HG03095 (cell line): ENCODE measurements around the gene CCDC50.
A peak's percentile ranks its signal among the peaks of the same experiment; 100 is the strongest.

Experiments
- ATAC-seq: cut with Tn5 transposase; IDR thresholded peaks from one replicate; pipeline ENCODE4 v1.9.1; 2021; ENCODE audit warnings: moderate library complexity; ENCODE audit not compliant: unreplicated experiment

The CCDC50 gene

DNA sequence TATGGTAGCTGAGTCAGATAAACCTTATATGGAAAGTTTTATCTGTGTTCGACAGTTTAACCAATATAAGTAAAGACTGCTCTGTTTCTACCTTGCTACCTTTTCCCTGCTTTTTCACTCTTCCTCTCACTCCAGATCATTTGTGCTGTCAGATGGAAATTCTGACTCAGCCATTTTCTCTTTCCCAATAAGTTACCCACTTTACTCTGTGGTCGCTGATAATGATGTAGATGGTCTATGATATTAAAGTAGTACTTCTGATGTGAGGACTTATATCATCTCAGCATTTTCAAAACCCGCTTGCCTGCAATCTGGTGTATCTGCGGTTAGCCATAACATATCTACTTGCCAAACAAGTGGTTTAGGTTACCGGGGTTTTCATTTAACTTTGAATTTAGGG lies 16.1 kb downstream of the CCDC50 start:
- ATAC-seq, result no peak

DNA sequence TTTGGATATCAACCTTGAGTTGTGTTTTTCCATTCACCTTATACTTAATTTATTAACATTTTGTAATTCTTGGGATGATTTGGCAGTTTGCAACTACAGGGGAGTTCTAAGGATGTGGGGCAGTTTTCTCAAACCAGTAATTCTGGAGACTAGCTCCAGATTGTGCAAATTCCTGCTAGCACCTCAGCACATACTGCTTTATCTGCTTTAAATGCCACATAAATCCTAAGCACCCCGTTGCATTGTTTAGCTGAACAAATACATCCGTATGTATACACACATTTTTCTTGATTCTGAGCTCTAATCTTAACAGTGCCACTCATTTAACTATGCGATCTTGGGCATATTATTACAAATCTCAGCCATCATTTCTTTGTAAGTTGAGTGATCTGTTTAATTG lies 18.0 kb downstream of the CCDC50 start:
- no peak for ATAC-seq

DNA sequence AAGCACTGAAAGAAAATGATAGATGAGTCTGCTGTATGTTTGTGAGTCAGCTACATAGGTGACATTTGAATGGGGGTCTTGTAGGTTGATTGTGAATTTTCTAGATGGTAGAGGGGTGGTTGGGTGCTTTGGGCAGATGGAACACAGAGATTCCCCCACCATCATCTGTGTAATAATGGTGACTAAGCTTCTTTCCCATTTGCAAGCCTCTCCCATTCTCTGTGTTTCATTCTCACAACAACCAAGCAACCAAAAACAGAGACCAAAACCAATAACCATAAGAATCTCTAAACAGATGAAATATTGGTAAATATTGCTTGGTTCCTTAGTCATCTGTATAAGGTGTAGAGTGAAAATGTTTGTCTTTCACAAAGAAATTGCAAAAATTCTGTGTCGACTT lies 18.9 kb downstream of the CCDC50 start:
- peak; percentile 49 for ATAC-seq

DNA sequence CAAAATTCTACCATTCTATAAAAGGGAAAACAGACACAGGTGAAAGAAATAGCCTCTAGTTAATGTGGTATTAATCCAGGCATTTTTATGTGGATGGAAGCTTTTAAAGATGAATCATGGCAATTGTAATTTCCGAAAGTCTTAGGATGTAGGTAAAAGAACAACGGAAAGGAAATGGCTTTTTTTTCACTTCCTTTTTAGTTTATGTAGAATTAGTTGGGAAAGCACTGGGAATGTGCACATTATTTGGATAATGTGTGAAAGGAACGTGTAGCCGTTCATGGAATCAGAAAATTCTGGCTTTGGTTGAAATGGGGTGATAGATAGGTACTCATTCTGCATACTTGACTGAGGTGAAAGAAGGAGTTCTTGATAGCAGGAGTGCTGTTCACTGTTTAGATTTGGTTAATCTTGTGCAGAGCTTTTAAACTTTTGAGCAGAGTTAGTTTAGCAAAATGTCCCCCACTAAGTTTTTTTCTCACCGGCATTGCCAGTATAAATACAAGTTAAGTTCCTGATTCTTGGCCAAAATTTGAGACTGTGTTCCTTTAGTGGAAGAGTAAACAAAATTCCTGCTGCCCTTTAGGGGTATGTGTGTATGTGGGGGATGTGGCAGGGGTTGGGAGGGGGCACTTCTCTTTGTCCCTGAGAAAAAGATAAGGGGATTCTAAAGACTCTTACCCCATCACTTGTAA lies 21.3 kb downstream of the CCDC50 start:
- no peak for ATAC-seq

DNA sequence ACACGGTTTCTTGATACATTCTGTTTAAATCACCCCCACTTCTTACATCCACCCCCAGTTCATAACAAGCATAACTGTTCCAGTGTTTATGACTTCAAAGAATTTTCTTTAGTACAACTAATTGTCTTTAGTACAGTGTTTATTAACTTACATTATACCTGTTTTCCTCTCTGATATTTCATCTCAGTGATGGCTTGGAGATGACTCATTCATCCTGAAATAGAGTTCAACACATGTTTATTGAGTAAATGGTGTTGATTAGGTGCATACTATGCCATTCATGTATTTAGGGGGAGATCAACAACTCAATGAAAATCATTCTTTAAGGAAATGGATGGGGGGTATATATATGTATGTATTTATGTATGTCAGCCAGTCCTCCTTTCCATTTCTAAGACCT lies 22.8 kb downstream of the CCDC50 start:
- ATAC-seq, result no peak

DNA sequence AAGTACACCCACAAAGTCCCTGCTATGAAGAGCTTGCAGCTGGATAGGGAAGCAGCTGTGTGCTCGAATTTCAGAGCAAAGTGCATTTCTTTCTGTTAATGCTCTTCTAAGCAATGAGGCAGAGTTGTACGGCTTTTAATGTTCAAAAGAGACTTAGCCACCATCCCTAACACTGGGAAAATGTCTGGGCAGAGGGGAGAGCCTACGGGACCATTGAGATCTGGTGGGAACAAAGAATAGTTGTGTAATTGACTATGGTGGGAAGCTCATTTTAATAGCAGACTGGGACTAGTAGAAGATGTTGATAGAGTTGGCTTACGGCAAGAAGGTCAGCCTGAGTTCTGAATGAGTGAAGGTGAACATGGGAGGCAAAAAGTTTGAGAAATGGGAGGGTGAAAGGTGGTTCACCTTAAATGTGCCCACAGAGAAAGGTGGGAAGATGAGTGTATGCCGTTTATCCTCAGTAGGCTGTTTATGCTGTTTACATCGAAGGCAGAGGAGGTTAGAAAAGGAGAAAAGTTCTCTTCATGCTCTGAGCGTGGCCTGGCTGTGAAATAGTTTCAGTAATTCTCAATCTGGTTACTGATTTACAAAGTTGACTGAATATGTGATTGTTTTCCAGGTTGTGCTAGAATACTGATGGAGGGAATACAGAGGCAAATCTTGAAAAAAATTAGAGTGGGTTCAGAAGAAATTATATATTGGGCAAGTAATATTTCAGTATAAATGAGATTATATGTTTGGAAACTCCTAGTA lies 24.0 kb downstream of the CCDC50 start:
- ATAC-seq, result no peak

DNA sequence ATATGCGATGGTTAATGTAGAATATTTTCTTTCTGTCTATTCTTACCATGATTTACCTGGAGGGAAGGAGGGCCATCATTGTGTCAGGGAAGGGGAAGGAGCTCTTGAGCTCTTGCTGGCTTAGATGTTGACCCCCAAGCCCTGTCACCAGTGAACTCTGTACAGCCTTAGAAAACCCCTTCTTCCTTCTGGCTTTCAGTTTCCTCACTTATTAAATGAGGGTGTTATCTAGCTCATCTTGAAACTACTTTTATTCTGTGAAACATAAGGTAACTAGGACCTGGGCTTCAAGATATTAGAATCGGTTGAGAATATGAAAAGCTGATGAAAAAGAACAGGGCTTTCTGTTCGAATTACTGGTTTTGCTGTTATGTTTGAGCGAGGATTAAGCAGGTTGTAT lies 26.2 kb downstream of the CCDC50 start:
- ATAC-seq, result peak; percentile 72

DNA sequence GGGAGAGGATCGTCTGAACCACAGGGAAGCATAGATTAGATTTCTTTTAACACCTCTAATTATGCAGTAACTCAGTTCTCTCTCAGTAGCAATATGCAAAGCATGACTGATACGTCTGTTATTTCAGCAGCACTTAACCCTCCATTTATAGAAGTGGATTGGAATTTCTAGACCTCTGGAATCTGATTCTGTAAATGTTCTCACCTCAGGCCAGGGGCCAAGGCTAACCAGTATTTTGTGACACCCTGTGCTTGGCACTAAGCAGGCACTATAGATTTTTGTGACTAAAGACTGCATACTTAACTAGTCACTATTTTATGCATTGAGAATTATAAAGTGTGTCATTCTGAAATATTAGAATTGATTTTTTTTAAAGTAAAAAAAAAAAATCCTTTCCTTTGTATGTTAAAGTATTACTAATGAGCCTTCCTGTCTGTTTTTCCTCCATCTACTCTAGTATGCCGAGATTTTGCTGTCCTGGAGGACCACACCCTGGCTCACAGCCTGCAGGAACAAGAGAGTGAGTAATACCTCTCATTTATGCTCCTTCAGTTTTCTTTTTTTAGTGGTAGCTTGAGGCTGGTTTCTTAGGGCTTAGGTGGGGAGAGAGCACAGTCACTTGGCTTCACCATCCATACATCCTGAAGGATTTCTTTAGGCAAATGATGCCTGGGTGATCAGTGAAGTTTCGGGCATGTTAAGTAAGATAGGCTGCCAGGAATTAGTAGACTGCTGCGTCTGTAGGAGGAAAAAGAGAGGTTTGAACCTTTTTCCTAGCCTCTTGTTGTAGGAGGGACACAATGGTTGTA lies 27.6 kb downstream of the CCDC50 start:
- no peak for ATAC-seq

DNA sequence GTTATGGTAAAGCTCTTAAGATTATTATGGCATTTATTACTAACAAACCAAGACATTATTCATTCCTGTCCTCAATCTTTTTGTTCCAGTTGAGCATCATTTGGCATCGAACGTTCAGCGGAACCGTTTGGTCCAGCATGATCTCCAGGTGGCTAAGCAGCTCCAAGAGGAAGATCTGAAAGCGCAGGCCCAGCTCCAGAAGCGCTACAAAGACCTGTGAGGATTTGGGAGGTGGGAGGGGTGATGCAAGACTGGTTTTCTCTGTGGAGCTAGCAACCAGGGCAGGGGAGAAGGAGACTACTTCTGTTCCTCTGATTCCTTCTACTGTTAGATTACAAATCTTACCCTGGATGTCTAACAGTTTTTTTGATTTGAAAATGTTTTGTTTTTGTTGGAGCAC lies 28.7 kb downstream of the CCDC50 start:
- ATAC-seq, result no peak

DNA sequence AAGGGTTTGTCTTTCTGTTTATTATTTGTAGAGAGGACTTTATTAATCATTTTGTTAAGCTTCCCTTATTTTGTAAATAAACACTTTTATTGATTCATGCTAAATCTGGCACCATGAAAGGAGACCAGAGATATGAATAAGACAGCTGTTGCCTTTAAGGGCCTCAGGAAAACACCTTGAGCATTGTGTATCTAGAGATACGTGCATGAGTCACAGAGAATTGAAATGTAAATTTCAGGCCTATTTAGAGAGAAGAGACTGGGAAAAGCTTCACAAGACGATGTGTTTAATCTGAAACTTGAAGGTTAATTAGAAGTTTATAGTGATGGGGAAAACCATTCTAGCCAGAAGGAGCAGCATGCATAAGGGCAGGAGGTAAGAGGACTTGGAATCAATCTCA lies 29.7 kb downstream of the CCDC50 start:
- ATAC-seq, result peak; percentile 39

DNA sequence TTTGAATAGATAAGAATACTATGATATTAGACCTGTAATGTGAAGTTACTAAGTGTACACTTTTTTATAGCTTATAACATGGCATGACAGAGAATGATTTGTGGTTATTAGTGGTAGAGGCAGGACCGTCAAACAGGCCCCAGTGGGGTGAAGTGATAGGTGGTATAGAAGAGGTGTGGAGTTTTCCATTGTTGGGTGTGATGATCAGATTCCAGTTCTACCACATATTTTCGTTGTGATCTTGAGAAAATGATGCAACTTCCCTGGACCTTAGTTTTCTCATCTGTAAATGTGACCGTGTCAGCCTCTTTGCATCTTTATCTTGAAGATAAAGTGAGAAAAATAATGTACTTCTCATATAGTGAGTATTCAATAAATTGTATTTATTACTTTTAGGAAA lies 31.4 kb downstream of the CCDC50 start:
- no peak for ATAC-seq

DNA sequence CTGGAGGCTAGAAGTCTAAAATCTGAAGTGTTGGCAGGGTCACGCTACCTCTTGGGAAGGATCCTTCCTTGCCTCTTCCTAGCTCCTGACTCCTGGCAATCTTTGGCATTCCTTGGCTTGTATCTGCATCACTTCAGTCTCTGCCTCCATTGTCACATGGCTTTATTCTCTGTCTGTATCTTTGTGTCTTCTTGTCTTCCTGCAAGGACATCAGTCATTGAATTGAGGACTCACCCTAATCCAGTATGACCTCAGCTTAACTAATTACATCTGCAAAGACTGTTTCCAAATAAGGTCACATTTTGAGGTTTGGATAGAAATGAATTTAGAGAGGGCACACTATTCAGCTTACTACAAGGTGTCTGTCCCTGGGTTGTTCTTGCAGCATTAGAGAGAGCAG lies 32.3 kb downstream of the CCDC50 start:
- no peak for ATAC-seq

DNA sequence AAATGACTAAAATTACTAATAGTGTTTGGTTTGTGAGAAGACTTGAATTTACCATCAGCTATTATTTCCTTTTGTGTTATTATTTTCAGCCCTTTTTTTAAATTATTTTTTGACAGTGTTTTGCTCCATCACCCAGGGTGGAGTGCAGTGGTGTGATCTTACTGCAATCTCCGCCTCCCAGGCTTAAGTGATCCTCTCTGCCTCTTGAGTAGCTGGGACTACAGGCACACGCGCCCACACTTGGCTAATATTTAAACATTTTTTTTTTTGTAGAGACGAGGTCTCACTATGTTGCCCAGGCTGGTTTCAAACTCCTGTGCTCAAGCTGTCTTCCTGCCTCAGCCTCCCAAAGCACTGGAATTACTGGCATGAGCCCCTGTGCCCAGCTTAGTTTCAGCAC lies 32.8 kb downstream of the CCDC50 start:
- no peak for ATAC-seq

DNA sequence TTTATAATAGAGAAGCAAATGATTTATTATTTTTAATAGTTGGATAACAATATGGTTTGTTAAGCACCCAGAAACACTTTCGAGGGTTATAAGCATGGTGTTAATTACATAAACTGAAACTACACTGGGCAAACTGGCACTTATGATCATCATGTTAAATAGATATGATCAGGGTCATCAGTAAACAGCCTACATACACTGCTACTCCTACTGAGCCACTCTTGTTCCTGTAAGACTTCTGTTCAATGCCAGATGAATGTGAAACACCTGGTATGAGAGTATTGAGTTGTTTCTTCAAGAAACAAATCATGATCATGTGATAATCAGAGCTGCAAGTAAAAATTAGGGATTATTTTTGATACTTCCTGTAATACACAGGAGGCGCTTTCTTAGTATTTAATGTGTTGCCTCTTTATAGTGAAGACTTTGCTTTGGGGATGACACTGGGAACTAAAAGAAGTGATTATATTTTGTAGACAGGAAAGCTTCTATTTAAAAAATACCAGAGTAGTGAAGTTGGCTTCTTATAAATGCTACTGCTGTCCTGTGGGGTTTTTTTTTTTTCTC lies 33.4 kb downstream of the CCDC50 start:
- ATAC-seq, result no peak

DNA sequence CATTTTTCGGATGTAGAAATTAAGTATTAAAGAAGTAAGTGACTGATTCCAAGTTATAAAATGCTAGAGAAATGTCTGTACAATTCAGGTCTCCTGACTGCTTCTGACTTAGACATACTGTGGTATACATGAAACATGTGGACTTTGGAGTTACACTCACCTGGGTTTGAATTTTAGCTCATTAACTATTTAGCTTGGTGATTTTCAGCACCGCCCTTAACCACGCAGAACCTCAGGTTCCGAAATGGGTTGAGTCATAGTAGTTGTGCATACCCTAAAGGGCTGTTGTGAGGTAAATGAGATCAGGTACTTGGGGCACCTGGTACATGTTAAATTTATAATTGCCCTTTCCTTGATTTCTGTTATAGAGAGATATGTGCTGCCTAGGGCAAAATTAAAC lies 34.0 kb downstream of the CCDC50 start:
- ATAC-seq, result no peak

DNA sequence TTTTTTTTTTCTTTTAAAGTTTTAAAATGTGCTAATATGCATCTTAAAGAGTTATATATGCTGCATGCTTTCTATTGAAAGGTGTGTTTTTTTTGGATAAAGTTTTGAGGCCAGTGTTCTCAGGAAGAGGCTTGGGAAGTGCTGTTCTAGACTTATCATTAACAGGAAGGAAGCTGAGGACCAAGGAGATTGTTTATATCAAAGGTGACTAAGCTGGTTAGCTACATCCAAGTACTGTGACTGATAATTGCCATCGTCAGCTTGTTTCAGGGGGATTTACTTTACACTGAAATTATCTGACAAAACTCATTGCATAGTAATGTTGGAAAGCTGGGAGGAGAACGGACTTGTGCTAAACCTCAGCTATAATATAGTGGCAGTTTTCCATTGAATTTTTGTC lies 37.5 kb downstream of the CCDC50 start:
- no peak for ATAC-seq

DNA sequence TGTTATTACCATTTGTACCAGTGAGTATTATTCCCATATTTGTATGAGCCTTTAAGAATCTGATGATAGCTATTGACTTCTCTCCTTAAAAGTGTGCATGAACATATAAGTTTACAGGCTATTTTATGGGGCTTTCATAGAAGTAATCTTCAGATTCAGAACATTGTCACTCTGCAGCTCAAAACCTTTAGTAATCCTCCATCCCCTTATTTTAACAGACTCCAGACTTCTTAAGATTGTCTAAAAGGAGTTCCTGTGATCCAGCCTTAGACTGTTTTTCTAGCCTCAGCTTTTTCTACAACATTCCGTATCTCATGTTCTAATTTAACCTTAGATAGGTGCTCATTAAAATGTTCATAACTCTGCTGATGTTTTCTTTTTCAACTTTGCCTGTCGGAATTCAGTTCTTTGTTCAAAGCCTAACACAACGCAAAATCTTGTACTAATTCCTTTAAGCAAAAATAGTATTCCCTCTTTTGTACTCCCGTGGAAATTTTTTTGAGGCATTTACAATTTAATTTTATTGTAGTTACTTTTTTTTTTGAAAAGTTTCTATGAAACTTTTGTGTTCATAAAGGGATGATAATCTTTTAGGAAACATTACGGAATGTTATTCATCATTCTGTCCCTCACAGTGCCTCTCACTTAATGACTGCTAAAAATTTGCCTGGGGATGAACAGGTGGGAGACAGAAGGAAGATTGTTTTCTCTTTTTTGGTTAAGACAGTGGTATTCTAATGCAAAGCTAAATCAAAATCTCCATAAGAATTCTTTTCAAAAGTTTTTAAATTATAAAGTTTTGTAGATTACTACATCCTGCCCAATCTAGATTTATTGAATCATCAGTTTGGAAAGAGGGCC lies 39.8 kb downstream of the CCDC50 start:
- ATAC-seq, result no peak

DNA sequence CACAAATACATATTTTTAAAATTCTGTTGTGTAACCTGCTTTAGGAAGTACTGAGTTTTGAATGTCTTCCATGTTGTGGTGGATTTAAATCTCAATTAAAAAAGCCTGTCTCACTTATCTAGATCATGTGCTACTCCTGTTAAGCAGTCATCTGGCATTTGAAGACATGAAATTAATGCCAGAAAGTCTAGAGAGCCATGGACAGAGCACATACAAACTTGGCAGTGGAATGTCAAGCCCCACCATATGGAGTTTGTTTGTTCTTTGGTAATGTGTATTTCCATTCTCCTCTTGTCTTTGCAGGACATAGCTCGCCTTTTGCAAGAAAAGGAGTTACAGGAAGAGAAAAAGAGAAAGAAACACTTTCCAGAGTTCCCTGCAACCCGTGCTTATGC lies 40.4 kb downstream of the CCDC50 start:
- no peak for ATAC-seq

DNA sequence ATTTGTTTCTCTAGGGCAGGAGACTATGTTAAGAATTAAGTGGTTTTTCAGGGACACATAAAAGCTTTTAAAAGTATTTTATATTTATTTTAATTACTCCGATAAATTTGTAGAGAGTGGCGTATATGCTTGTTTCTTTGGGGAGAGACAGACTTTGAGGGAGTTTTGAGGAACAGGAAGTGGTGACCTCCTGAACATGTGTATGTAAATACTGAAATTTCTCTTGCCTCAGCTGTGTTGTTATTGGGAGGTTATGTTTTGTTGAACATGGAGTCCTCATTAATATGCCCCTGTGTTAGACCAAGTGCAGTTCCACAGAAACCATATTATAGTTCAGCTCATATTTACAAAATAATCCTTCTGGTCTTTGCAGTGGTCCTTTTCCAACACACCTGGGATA lies 42.9 kb downstream of the CCDC50 start:
- no peak for ATAC-seq

DNA sequence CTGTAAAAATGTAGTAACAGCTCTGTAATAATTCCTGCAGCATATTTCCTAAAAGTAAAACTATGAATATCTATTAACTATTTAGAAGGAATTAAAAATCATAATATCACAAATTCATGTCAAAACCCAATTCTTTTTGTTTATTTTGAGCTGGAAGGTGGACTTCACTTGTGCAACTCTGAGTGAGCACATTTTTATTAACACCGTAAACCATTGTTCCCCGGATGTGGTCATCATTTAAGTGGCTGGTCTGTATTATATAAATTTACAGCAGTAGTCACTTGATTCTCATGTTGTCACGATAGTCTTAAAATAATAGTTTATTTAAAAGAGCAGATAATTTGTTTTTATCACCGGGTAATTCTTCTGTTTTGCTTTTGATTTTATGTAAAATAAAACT lies 44.1 kb downstream of the CCDC50 start:
- no peak for ATAC-seq
